HG03139 (cell line): ENCODE results near the gene RRP36.

Experiments used
- ATAC-seq: cut with Tn5 transposase; IDR thresholded peaks from one replicate; pipeline ENCODE4 v1.9.1; 2021; ENCODE audit not compliant: unreplicated experiment

The RRP36 gene

GRCh38 chr6:43060755-43061633 is 39.6 kb downstream of the RRP36 start:
- ATAC-seq = no peak

- ATAC-seq = no peak
Measured at GRCh38 chr6:43061861-43062260, 40.4 kb downstream of the RRP36 start.

- no peak for ATAC-seq
Measured at GRCh38 chr6:43062818-43063217, 41.4 kb downstream of the RRP36 start.

- ATAC-seq = no peak
Measured at GRCh38 chr6:43070028-43070632, 48.7 kb downstream of the RRP36 start.

GRCh38 chr6:43074847-43075669 is 53.6 kb downstream of the RRP36 start:
- ATAC-seq = no peak

- ATAC-seq = no peak
Measured at GRCh38 chr6:43075670-43076463, 54.4 kb downstream of the RRP36 start, which contains the start of gene PTK7. Gene PTK7, plus strand, starts transcription at chr6:43076314. Its CDS starts 175 bp downstream, at chr6:43076489.

- no peak for ATAC-seq
Measured at GRCh38 chr6:43076464-43077332, 55.3 kb downstream of the RRP36 start.

- ATAC-seq = no peak
Measured at GRCh38 chr6:43077333-43077809, 55.9 kb downstream of the RRP36 start.

- no peak for ATAC-seq
Measured at GRCh38 chr6:43077981-43078511, 56.6 kb downstream of the RRP36 start.

GRCh38 chr6:43078691-43079090 is 57.3 kb downstream of the RRP36 start:
- no peak for ATAC-seq
